Caki2 (cell line): Measurements from ENCODE around the gene HERC2. TPM values are rescaled to one million over a fixed set of nuclear protein-coding genes. Genes with fewer than 3 reads are reported as not detected.
"Not testable (repeated sequence)": the region's sequence is repeated elsewhere in the genome, so short reads cannot be mapped to it uniquely, and the experiment has no call there.

ENCODE experiments used
- DNase-seq: peaks from one replicate; pipeline ENCODE4 v3.0.0-alpha.2; 2015; ENCODE audit warnings: low read depth
- in situ Hi-C: cut with HindIII; loops from 2 replicates; pipeline ENCODE4 v1.10.0; 2016; ENCODE audit warnings: low sequenced_read_pairs, low pct_unique_long_range_greater_than_20kb, mixed read lengths
- total RNA-seq: library from RNA; depleted of rRNA; stranded (reverse); fragments of >200 nt; shearing (Covaris generic); gene quantifications from 2 replicates; pipeline ENCODE4 v1.2.3, GENCODE V29; 2014; ENCODE audit warnings: low replicate concordance; rRNA removed

Gene HERC2, protein sequence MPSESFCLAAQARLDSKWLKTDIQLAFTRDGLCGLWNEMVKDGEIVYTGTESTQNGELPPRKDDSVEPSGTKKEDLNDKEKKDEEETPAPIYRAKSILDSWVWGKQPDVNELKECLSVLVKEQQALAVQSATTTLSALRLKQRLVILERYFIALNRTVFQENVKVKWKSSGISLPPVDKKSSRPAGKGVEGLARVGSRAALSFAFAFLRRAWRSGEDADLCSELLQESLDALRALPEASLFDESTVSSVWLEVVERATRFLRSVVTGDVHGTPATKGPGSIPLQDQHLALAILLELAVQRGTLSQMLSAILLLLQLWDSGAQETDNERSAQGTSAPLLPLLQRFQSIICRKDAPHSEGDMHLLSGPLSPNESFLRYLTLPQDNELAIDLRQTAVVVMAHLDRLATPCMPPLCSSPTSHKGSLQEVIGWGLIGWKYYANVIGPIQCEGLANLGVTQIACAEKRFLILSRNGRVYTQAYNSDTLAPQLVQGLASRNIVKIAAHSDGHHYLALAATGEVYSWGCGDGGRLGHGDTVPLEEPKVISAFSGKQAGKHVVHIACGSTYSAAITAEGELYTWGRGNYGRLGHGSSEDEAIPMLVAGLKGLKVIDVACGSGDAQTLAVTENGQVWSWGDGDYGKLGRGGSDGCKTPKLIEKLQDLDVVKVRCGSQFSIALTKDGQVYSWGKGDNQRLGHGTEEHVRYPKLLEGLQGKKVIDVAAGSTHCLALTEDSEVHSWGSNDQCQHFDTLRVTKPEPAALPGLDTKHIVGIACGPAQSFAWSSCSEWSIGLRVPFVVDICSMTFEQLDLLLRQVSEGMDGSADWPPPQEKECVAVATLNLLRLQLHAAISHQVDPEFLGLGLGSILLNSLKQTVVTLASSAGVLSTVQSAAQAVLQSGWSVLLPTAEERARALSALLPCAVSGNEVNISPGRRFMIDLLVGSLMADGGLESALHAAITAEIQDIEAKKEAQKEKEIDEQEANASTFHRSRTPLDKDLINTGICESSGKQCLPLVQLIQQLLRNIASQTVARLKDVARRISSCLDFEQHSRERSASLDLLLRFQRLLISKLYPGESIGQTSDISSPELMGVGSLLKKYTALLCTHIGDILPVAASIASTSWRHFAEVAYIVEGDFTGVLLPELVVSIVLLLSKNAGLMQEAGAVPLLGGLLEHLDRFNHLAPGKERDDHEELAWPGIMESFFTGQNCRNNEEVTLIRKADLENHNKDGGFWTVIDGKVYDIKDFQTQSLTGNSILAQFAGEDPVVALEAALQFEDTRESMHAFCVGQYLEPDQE (N-terminal part only)
- 16.0 and 33.5 TPM in 2 replicates for total RNA-seq

DNA sequence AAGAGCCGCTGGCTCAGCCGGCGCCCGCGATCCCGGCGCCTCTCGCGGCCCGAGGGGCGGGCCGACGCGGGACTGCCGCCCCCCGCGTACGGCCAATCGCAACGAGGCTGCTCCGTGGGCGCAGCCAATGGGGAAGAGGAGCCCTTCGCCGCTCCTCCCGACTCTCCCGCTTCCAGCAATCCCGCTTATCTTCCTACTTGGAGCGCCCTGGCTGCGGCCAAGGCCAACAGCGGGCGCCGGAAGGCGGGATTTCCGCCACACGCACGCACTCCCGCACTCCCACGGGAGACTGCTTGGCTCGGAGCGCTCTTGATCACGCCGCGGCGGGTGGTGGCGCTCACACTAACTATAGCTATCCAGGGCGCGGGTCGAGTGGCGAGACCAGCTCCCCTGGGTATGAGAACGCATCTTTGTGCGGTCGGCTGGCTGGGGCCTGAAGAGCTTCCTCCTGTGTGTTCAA, at the start of gene HERC2:
Gene HERC2 (minus strand): TSS at position 51 of the 460 bp plus-strand sequence. CDS start 746 bp downstream, outside the sequence.
- in situ Hi-C loops, DNase-seq: not testable (repeated sequence)

DNA sequence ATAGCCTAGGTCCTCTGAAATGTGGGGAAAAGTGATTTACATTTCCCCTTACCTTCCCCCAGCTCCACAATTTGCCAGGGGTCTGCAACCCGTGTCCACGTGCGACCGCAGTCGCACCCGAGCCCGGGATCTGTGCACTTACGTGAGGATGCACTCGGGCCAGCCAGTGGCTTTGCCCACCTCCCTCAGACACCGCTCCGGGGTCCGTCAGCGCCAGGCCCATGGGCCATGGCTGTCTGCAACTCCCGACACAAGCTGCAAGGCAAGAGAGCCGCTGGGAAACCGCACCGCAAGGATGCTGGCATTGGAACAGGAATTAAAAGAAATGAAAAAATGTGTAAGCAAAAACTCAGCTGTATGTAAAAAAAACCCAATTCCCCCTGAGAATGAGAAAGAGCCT, 43.5 kb upstream of the HERC2 start:
- DNase-seq, in situ Hi-C loops: not testable (repeated sequence)

DNA sequence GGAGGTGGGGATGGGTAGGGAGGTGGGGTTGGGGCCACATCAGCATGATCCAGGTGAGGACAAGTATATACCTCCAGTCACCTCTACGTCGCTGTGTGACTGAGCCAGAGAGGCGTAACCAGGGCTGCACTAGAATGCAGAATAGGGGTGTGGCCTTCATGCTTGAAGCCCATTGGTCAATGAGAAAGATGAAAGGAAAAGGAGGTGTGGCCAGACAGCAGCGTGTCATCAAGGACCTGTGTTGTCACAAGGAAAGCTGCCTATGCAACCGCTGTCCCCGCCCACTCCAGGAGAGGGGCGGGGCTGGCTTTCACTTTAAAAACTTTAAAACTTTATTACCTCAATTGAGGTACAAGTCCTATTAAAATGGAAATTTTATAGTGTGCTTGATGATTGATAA, 36.0 kb upstream of the HERC2 start, which contains the start of gene GOLGA6L24:
Gene GOLGA6L24 (minus strand): TSS at position 101 of the 400 bp plus-strand sequence. CDS start 61 bp downstream, at position 40.
- in situ Hi-C loops, DNase-seq: not testable (repeated sequence)

DNA sequence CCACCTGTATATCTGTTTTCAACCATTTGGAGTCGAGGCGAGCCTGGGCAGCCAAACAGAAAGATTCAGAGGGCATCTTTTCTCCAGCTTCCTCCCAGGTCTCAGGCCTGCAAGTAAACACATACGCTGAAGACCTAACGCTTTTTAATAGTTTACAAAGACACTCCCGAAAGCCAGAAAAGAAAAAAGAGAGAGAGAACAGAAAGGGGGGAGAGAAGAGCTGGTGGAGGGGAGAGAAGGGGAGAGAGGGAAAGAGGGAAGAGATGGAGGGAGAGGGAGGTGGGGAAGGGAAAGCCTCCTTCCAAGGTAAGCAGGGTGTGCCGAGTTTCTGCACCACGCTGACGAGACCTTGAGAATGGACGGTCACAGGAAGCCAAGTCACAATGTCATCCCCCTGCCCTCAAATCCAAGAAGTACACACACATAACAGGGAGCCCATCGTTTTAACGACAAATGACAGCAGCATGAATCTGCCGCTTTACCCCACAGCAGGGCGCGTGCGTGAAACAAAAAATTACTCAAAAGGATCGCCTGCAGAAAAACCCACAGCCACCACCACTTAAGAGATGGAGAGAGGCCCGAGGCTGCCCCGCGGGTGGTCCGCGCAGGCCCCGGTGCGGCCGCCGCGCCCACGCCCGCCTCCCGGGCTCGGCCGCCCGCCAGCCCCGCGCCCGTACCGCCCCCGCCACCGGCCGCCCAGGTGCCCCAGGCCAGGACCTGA, 461 bp downstream of the HERC2 start:
- DNase-seq, in situ Hi-C loops: not testable (repeated sequence)

DNA sequence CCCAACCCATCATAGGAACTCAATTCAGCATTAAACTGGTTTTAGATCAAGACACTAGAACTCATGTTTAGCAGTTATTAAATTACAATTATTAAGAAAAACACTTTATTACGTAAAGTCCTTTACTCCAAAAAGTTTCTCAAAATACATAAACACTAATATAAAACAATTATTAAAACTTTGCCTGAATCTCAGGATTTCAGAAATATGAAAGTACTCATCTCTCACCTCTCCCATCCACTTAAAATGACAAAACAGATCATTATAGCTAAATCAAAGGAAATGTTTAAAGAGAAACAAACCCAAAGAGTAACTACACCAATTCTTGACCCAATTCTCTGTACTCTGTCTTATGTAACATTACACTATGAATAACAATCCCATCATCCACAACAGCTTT, 2.3 kb downstream of the HERC2 start:
- DNase-seq, in situ Hi-C loops: not testable (repeated sequence)

DNA sequence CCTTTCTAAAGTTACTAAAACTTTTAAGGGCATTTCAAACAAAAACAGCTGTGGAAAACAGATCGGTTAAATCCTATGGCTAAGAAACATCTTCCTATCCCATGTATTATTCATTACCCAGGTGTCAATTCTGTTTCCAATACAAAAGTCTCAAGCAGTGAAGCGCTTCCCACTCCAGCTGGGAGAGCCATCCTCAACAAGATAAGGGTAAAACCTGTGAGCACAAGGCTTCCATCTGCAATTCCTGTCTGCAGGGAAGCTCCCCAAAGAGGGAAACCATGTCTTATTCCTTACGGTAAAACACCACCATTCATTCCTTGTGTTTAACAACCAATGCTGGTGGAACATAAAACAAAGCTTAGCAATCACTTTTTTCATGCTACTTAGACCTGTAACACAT, 3.2 kb downstream of the HERC2 start:
- in situ Hi-C loops = not testable (repeated sequence)

DNA sequence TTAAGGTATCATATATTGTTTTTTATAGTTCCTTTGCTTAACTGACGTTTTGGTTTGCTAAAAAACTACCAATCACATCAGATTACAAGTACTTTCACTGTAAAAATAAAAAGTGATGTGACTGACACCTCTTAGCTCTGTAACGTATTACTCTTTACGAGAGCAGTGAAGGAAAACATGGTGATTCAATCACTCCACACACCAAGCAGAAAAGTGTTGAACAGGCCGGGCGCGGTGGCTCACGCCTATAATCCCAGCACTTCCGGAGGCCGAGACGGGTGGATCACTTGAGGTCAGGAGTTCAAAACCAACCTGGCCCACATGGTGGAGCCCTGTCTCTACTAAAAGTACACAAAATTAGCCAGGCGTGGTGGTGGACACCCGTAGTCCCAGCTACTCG, 3.9 kb downstream of the HERC2 start:
- DNase-seq = not testable (repeated sequence)

More for the DNA sequence above, 3.2 kb downstream of the HERC2 start:
- DNase-seq = not testable (repeated sequence)

DNA sequence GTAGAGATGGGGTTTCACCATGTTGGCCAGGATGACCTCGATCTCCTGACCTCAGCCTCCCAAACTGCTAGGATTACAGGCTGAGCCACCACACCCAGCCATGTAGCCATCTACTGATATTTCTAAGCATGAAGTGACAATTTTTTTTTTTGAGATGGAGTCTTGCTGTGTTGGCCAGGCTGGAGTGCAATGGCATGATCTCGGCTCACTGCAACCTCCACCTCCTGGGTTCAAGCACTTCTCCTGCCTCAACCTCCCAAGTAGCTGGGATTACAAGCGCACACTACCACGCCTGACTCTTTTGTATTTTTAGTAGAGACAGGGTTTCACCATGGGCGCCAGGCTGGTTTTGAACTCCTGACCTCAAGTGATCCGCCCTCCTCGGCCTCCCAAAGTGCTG, 5.0 kb downstream of the HERC2 start:
- DNase-seq, in situ Hi-C loops: not testable (repeated sequence)

More for the DNA sequence above, 3.9 kb downstream of the HERC2 start:
- in situ Hi-C loops = not testable (repeated sequence)

DNA sequence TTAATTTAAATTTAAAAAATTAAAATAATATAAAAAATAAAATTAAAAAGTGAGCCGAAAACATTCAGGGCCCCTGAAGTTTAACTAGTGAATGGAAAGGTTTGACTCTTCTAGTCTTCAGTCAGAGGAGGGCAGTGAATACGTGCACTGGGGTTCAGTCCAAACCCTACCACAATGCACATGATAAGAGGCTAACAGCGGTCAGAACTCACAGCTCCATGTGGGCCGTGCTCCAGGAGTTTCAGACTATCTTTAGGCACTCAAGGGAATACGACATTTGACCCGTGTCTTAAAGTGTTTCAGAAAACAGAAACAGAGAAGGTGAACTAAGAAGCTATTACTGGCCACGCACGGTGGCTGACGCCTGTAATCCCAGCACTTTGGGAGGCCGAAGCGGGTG, 11.5 kb downstream of the HERC2 start:
- DNase-seq, in situ Hi-C loops: not testable (repeated sequence)

DNA sequence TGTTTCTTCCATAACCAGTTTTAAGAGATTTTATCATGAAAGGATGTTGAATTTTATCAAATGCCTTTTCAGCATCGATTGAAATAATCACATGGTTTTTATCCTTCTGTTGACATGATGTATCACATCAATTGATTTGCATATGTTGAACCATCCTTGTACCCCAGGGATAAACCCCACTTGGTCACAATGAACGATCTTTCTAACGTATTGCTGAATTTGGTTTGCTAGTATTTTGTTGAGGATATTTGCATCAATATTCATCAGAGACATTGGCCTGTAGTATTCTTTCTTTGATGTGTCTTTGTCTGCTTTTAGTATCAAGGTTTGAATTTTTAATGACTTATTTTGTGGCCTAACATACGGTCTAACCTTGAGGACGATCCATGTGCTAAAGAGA, 13.3 kb downstream of the HERC2 start:
- DNase-seq, in situ Hi-C loops: not testable (repeated sequence)

DNA sequence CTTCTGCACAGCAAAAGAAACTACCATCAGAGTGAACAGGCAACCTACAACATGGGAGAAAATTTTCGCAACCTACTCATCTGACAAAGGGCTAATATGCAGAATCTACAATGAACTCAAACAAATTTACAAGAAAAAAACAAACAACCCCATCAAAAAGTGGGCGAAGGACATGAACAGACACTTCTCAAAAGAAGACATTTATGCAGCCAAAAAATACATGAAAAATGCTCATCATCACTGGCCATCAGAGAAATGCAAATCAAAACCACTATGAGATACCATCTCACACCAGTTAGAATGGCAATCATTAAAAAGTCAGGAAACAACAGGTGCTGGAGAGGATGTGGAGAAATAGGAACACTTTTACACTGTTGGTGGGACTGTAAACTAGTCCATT, 16.3 kb downstream of the HERC2 start:
- in situ Hi-C loops, DNase-seq: not testable (repeated sequence)

DNA sequence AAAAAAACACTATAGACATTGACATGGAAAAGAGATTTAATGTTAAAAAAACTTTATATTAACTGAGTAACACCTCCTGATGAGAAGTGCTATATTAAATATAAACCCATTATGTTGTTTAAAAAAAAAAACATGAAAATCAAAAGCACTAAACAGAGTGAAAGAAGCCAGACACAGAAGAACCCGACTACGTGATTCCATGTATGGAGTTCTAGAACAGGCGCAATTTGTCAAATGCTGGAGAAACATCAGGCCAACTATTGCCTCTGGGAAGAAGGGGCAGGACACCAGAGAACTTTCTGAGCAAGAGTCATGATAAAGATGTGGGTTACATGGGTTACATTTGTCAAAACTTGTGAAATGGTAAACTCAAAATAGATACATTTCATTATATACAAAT, 24.5 kb downstream of the HERC2 start:
- in situ Hi-C loops, DNase-seq: not testable (repeated sequence)

DNA sequence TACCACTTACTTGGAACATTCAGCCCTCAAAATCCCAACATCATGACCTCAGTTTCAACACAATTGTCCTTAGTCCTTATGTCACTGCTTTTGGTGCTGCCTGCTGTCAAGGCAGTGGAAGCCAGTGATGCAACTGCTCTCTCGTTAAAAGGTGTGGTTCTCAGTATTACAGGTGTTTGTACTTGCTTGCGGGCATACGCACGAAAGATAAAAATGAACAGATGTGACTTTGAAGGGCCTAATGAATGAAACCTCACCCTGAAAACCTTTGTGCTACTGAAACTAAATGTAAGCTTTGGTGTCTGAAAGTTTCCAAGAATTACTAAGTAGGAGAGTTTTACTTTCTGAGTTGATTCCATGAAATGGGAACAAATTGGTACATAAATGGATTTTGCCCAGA, 25.2 kb downstream of the HERC2 start:
- in situ Hi-C loops = not testable (repeated sequence)

DNA sequence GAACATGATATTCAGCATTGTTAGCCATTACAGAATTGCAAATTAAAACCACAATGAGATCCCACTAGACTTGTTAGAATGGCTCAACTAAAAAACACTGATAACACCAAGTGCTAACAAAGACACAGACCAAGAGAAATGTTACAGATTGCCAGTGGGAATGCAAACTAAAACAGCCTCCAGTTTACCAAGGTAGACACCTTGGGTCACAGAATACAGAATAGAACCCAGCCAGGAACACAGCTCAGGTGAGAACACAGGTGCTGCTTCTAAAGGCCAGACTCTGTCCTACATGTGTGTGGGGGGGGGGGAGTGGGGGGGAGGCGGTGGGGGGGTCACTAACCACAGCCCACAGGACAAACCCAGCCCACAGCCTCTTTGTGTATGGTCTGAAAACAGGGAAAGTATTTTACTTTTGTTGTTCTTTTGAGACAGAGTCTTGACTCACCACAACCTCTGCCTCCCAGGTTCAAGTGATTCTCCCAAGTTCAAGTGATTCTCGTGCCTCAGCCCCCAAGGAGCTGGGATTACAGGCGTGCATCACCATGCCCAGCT, 26.9 kb downstream of the HERC2 start:
- in situ Hi-C loops, DNase-seq: not testable (repeated sequence)

More for the DNA sequence above, 25.2 kb downstream of the HERC2 start:
- DNase-seq = not testable (repeated sequence)

DNA sequence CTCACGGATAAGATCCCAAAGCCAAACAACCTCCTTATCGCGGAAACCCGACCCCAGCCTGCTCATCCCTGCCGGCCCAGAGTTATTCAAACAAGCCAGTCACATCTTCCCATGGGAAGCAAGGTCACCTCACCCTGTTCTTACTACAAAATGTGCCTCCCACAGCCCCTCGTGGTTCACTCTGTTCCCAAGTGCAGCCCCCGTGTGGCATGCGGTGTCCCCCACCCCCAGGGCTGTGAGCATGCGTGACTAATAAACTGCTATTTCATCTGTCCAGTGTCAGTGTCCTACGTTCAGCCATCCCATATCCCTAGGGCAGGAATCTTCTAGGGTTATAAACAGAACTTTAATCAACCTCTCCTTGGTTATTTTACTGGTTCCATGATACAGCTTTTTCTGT, 27.4 kb downstream of the HERC2 start:
- in situ Hi-C loops, DNase-seq: not testable (repeated sequence)

DNA sequence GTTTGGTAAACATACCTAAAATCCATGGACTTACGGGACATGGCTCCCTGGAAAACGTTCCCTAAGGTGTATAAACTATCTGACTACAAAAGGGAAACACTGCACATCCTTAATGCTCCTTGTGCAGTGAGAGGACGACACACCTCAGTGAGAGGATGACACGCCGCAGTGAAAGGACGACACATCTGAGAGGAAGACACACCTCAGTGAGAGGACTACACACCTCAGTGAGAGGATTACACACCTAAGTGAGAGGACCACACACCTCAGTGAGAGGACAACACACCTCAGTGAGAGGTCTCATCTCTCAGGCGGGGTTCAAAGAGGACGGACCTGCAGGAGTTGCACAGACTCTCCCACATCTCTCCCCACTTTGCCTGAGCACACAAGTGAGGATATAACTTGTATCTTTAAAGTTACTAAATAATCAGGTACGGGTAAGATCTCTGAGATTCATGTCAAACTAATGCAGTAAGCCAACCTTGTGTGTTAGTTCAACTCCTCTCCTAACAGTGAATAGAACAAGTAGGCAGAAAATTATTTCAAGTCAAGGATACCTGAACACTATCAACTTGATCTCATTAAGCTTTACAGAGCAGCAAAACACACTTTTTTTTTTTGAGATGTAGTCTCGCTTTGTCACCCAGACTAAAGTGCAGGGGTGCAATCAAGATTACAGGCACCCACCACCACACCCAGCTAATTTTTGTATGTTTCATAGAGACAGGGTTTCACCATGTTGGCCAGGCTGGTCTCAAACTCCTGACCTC, 32.1 kb downstream of the HERC2 start:
- in situ Hi-C loops = no loop called here
- no peak for DNase-seq
